ENCODE measurements around the gene TBL1Y. TPM values are rescaled to one million over a fixed set of nuclear protein-coding genes. Genes with fewer than 3 reads are reported as not detected.

Gene TBL1Y
- total RNA-seq, 2 donors from 2014 or later: 6.9 TPM; not detected in 1

- 80 to 89% methylated on average over 2 to 5 of the region's 5 CpGs for WGBS, 2 experiments (ENCODE audit: insufficient coverage in 1 of 2, insufficient read length in 1 of 2)
- Histone ChIP-seq H3K9ac (ENCODE audit: extremely low read depth, low read length, poor library complexity, severe bottlenecking) (no peak overlapping the region), H3K36me3 (ENCODE audit: control insufficient read depth, insufficient read depth, low read length) (no peaks in the 10 kb centered on the region), H3K27ac (ENCODE audit: low read depth, low read length) (no peak overlapping the region), H3K27me3 (ENCODE audit: control insufficient read depth, insufficient read depth, low read length, poor library complexity, severe bottlenecking) (no peaks in the 10 kb centered on the region), H3K4me1 (ENCODE audit: control insufficient read depth, insufficient read depth, low read length) (no peaks in the 10 kb centered on the region), H3K9me3 (ENCODE audit: control insufficient read depth, low read length) (no peaks in the 10 kb centered on the region), H3K4me3 (ENCODE audit: low read length) (no peak overlapping the region)
- Mint-ChIP-seq H3K9me3 (no peaks in the 10 kb centered on the region), H3K36me3 (ENCODE audit: low read depth) (no peaks in the 10 kb centered on the region), H3K27ac (no peak overlapping the region), H3K4me3 (no peak overlapping the region), H3K27me3 (ENCODE audit: insufficient read depth) (no peaks in the 10 kb centered on the region), H3K4me1 (no peaks in the 10 kb centered on the region)
- no peak for DNase-seq
- TF ChIP-seq, protein P1, sequence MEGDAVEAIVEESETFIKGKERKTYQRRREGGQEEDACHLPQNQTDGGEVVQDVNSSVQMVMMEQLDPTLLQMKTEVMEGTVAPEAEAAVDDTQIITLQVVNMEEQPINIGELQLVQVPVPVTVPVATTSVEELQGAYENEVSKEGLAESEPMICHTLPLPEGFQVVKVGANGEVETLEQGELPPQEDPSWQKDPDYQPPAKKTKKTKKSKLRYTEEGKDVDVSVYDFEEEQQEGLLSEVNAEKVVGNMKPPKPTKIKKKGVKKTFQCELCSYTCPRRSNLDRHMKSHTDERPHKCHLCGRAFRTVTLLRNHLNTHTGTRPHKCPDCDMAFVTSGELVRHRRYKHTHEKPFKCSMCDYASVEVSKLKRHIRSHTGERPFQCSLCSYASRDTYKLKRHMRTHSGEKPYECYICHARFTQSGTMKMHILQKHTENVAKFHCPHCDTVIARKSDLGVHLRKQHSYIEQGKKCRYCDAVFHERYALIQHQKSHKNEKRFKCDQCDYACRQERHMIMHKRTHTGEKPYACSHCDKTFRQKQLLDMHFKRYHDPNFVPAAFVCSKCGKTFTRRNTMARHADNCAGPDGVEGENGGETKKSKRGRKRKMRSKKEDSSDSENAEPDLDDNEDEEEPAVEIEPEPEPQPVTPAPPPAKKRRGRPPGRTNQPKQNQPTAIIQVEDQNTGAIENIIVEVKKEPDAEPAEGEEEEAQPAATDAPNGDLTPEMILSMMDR (conservative IDR thresholded peaks at IDR 0.05): no peak
Measured at GRCh38 chrY:6967736-6968135, 57.2 kb downstream of the TBL1Y start.

DNA sequence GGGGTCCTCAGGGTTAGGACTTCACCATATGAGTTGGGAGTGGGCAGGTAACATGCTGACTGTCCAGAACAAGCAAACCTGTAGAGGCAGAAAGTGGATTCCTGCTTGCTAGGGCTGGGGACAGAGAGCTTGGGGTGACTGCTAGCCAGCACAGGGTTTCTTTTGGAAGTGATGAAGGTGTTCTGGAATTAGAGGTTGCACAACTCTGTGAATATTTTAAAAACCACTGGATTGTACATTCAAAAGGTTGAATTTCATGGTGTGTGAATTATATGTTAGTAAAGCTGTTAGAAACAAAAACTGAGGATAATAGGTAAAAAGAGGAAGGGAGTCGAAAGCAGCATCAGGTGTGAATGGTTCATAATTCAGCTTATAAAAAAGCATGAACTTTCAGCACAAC, 57.7 kb downstream of the TBL1Y start:
- no peak overlapping the region for H3K4me3 ChIP-seq (ENCODE audit: low read length)
- no peaks in the 10 kb centered on the region for H3K27me3 Mint-ChIP-seq (ENCODE audit: insufficient read depth)
- DNase-seq: no peak
- H3K36me3 ChIP-seq (ENCODE audit: control insufficient read depth, insufficient read depth, low read length): no peaks in the 10 kb centered on the region
- no peak overlapping the region for H3K27ac Mint-ChIP-seq
- no peaks in the 10 kb centered on the region for H3K36me3 Mint-ChIP-seq (ENCODE audit: low read depth)
- no peaks in the 10 kb centered on the region for H3K9me3 ChIP-seq (ENCODE audit: control insufficient read depth, low read length)
- WGBS, 2 experiments (ENCODE audit: insufficient coverage in 1 of 2, insufficient read length in 1 of 2): 83% methylated on average over 1 of the region's 1 CpG; no CpG with 5 or more reads in 1 of the 2 experiments
- TF ChIP-seq, protein P1 (conservative IDR thresholded peaks at IDR 0.05): no peak
- no peak overlapping the region for H3K9ac ChIP-seq (ENCODE audit: extremely low read depth, low read length, poor library complexity, severe bottlenecking)
- H3K27ac ChIP-seq (ENCODE audit: low read depth, low read length): no peak overlapping the region
- H3K27me3 ChIP-seq (ENCODE audit: control insufficient read depth, insufficient read depth, low read length, poor library complexity, severe bottlenecking): no peaks in the 10 kb centered on the region
- H3K4me1 ChIP-seq (ENCODE audit: control insufficient read depth, insufficient read depth, low read length): no peaks in the 10 kb centered on the region
- H3K9me3 Mint-ChIP-seq: no peaks in the 10 kb centered on the region
- no peak overlapping the region for H3K4me3 Mint-ChIP-seq
- H3K4me1 Mint-ChIP-seq: no peaks in the 10 kb centered on the region

GRCh38 chrY:6972271-6972887, 61.9 kb downstream of the TBL1Y start:
- Mint-ChIP-seq H3K4me1 (no peaks in the 10 kb centered on the region), H3K36me3 (ENCODE audit: low read depth) (no peaks in the 10 kb centered on the region), H3K27me3 (ENCODE audit: insufficient read depth) (no peaks in the 10 kb centered on the region), H3K27ac (no peak overlapping the region), H3K4me3 (no peak overlapping the region), H3K9me3 (no peaks in the 10 kb centered on the region)
- peaks cover 4% of the 10 kb centered on the region for H3K4me1 ChIP-seq (ENCODE audit: control insufficient read depth, insufficient read depth, low read length)
- WGBS, 2 experiments (ENCODE audit: insufficient coverage in 1 of 2, insufficient read length in 1 of 2): 71% methylated on average over 4 of the region's 4 CpGs; no CpG with 5 or more reads in 1 of the 2 experiments
- no peaks in the 10 kb centered on the region for H3K36me3 ChIP-seq (ENCODE audit: control insufficient read depth, insufficient read depth, low read length)
- H3K9ac ChIP-seq (ENCODE audit: extremely low read depth, low read length, poor library complexity, severe bottlenecking): no peak overlapping the region
- H3K4me3 ChIP-seq (ENCODE audit: low read length): no peak overlapping the region
- no peak overlapping the region for H3K27ac ChIP-seq (ENCODE audit: low read depth, low read length)
- DNase-seq: no peak
- TF ChIP-seq, protein P1 (conservative IDR thresholded peaks at IDR 0.05): no peak
- no peaks in the 10 kb centered on the region for H3K9me3 ChIP-seq (ENCODE audit: control insufficient read depth, low read length)
- H3K27me3 ChIP-seq (ENCODE audit: control insufficient read depth, insufficient read depth, low read length, poor library complexity, severe bottlenecking): no peaks in the 10 kb centered on the region
